ENCODE measurements around the gene BEX2. TPM values are rescaled to one million over a fixed set of nuclear protein-coding genes. Genes with fewer than 3 reads are reported as not detected.
"Not testable (repeated sequence)": the region's sequence is repeated elsewhere in the genome, so short reads cannot be mapped to it uniquely, and the experiment has no call there.

Gene BEX2
- 1.3 TPM for total RNA-seq
- long read RNA-seq: 0 reads

- intact Hi-C loops (cut with micrococcal nuclease): no loop called here
- ATAC-seq (peak; percentile 66), DNase-seq (peak; percentile 41)
Observed at GRCh38 chrX:103310555-103311398, at the start of gene BEX2. TSS of gene BEX2 (minus strand) at chrX:103310990. CDS start at chrX:103309976, 1,014 bp downstream.

DNA sequence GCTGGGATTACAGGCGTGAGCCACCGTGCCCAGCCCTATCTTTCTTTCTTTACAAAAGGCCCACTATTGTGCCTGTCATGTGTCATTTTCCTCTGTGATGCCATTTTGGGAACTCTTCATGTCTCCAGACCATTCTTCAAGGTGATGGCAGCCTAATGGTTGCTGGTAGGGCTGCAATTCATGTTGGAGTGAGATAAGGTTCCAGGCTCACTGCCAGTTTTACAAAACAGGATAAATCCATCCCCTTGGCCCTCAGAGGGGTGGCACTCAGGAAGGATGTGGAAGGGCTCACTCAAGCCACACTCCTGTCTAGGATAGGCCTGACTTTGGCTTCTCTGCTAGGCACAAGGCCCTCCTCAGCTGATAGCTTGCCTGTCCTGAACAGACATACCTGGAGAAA lies 49.3 kb upstream of the BEX2 start:
- intact Hi-C loops (cut with micrococcal nuclease): no loop called here
- DNase-seq (no peak), ATAC-seq (no peak)

DNA sequence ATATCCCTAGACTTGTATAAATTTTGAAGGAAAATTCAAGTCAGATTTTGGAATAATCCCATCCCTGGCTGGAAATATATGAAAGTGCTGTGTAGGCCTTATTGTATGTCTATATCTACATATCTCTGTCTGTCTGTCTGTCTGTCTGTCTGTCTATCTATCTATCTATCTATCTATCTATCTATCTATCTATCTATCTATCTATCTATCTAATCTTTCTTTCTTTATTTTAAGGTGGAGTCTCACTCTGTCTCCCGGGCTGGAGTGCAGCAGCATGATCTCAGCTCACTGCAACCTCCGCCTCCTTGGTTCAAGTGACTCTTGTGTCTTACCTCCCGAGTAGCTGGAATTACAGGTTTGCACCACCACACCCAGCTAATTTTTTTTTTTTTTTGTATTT lies 48.8 kb upstream of the BEX2 start:
- ATAC-seq; DNase-seq; intact Hi-C loops (cut with micrococcal nuclease): not testable (repeated sequence)

DNA sequence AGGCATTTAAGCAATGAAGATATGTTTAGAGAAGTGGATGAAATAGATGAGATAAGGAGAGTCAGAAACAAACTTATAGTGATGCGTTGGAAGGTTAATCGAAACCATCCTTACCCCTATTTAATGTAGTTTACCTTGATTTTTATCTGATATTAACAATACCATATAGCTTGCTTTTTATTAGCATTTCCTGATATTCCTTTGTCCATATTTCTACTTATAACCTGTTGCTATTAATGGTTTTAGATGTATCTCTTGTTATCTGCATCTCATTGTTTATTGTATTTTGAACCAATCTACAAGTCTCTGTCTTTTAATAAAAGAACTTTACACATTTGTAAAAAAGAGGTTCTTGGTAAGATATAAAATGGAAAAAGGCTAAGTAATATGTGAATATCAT lies 47.1 kb upstream of the BEX2 start:
- intact Hi-C loops (cut with micrococcal nuclease): no loop called here
- no peak for ATAC-seq
- no peak for DNase-seq

GRCh38 chrX:103356858-103357257 lies 46.1 kb upstream of the BEX2 start:
- ATAC-seq (peak; percentile 90), DNase-seq (peak; percentile 36)
- intact Hi-C loops (cut with micrococcal nuclease): no loop called here

DNA sequence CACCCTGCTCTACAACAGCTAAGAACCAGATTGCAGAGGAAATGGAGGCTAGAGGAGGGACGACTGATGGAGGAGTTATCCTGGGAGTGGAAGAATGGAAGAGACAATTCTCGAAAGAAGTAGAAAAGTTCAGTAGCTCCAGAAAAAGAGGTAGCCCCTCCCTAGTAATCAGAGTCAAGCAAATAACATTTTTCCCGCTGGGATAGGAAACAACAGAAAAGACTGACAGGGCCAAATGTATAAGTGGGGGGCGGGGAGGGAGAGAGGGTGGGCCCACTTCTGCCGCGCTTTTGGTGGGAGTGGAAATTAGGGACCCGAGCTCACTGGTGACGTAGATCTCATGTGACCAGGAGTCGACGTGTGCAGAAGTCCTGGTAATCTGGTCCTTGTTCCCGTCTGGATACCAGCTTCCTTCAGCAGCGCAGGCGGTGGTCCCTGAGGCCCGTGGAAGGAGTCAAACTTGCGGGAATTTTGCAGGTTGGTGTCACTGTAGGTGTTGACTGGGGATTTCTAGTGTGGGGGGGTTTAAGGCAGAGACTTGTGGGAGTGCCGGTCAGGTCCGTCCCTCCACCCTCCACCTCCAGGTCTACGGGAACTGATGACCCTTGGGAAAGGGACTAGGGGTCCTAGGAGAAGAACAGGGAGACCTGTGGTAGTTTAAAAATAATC lies 45.5 kb upstream of the BEX2 start, which contains the start of gene TCEAL9:
TSS of gene TCEAL9 (plus strand) at position 377 of the 669 bp plus-strand sequence. CDS start 1,179 bp downstream, outside the sequence.
- peak; percentile 56 for DNase-seq
- ATAC-seq: peak; percentile 98
- intact Hi-C loops (cut with micrococcal nuclease): no loop called here

DNA sequence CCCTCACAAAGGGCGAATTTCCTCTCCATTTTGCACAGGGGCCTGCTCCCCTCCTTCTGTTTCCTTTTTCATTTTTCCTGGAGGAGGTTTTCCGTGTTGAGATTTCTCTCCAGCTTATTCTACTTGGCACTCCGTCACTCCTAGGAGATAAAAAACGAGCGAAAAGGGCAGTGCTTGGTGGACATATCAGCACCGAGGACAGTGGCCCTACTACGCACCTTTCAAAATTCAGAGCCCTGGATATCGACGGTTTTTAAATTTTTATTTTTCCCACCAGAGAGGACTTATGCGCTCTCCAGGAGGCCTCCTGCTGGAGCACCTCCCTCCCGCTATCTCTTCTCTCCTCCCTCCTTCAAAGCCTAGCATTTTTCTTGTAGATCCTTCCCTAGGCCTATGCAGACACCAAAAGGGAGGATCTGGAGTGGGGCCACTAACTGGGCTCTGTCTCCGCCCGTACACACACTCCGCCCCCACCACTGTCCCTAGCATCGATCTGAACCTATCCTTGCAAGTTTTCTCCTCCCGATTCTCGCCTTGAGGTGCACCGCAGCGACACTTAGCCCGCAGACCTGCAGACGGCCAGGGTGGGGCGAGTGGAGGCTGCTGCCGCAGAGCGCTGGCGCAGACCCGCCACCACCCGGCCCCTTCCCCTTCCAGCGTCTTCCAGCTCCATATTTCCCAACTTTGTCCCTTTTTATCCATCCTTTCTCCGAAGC lies 37.0 kb upstream of the BEX2 start:
- intact Hi-C loops (cut with micrococcal nuclease): no loop called here
- ATAC-seq (no peak), DNase-seq (no peak)

DNA sequence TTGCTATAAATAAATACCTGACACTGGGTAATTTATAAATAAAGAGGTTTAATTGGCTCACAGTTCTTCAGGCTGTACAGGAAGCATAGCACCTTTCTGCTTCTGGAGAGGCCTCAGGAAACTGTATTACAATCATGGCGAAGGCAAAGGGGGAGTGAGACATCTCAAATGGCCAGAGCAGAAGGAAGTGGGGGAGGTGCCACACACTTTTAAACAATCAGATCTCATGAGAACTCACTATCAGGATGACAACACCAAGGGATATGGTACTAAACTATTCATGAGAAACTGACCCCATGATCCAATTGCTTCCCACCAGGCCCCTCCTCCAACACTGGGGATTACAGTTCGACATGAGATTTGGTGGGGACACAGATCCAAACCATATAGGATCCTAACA lies 33.8 kb upstream of the BEX2 start:
- no peak for DNase-seq
- ATAC-seq: no peak
- intact Hi-C loops (cut with micrococcal nuclease): no loop called here

- intact Hi-C loops (cut with micrococcal nuclease): loop anchor here (2.0 kb wide), 1 partner anchor 122 kb away; no protein-coding TSS in a partner anchor
- DNase-seq: no peak
- no peak for ATAC-seq
Observed at GRCh38 chrX:103343105-103343504, 32.3 kb upstream of the BEX2 start.

DNA sequence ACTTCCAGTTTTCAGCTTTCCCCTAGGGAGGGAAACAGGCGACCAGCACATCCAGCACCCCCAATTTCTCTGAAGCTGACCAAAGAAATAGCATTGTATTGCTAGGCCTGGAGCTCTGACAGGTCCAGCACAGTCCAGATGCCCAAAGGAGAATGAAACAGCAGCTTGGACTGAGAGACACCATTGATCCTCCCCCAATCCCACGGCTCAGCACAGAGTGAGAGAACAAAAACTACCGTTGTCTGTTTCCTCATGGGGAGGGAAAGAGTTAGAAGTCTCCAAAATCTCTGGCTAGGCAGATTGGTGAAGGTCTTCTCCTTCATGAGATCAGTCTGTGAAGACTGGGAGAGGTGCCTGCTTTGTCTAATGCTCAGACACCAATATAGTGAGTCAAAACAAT lies 27.9 kb upstream of the BEX2 start:
- ATAC-seq (no peak), DNase-seq (no peak)
- intact Hi-C loops (cut with micrococcal nuclease): no loop called here

DNA sequence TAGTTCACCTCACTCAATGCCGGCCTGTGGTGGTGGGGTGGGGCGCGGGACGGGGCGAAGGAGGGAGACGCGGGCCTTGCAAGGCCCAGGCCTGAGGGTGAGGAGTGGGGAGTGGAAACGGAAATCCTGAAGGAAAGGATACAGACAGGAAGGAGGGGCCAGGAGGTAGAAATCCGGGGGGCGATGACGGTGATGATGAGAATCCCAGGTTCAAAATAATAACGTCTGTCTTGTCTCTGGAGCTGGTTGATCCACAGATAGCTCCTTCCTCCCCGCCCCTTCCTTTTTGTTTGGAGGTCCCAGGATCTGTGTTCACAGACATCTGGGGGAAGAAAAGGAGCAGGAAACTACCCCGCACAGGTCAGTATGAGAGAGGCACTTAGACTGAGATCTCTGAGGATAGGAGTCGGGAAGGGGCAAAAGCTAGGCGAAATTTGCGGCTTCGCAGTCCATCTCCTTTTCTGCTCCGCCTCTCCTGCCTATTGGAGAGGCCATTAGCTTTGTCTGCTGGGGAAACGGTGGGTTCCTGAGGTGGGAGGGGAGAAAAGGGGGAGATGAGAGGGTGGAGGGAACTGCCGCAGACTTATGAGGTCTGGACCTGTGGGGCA lies 20.0 kb upstream of the BEX2 start:
- ATAC-seq: peak; percentile 53
- intact Hi-C loops (cut with micrococcal nuclease): no loop called here
- no peak for DNase-seq

DNA sequence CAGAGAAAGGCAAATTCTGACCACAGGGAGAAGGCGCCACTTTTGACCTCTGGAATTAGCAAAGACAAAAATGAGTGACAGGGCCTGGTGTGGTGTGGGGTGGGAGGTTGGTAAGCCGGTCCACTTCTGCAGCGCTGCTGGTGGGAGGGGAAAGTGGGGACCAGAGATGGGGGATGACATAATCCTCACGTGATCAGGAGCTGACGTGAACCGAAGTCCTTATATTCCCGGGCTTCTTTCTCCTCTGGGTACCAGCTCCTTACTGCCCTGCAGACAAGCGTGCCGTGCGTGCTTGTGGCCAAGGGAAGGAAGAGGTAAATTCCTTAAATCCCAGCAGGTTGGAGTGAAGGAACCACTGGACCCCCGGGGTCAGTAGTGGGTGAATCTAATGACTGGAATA lies 19.2 kb upstream of the BEX2 start, which contains the start of gene TCEAL7:
TSS of gene TCEAL7 (plus strand) at position 249 of the 400 bp plus-strand sequence. CDS start 1,165 bp downstream, outside the sequence.
- DNase-seq (peak; percentile 26), ATAC-seq (peak; percentile 88)
- intact Hi-C loops (cut with micrococcal nuclease): no loop called here

GRCh38 chrX:103311399-103311780 lies 600 bp upstream of the BEX2 start:
- no peak for DNase-seq
- intact Hi-C loops (cut with micrococcal nuclease): no loop called here
- ATAC-seq: no peak

GRCh38 chrX:103309860-103310554 lies 783 bp downstream of the BEX2 start:
- DNase-seq: no peak
- intact Hi-C loops (cut with micrococcal nuclease): no loop called here
- no peak for ATAC-seq

DNA sequence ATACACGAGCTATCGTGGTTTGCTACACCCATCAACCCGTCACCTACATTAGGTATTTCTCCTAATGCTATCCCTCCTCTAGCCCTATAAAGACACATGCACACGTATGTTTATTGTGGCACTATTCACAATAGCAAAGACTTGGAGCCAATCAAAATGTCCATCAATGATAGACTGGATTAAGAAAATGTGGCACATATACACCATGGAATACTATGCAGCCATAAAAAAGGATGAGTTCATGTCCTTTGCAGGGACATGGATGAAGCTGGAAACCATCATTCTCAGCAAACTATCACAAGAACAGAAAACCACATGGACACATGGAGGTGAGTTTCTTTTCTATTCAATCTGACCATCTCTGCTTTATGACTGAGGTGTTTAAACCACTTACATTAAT lies 5.1 kb downstream of the BEX2 start:
- DNase-seq; ATAC-seq; intact Hi-C loops (cut with micrococcal nuclease): not testable (repeated sequence)

- no peak for ATAC-seq
- no peak for DNase-seq
- intact Hi-C loops (cut with micrococcal nuclease): no loop called here
Observed at GRCh38 chrX:103304705-103305104, 6.1 kb downstream of the BEX2 start.

DNA sequence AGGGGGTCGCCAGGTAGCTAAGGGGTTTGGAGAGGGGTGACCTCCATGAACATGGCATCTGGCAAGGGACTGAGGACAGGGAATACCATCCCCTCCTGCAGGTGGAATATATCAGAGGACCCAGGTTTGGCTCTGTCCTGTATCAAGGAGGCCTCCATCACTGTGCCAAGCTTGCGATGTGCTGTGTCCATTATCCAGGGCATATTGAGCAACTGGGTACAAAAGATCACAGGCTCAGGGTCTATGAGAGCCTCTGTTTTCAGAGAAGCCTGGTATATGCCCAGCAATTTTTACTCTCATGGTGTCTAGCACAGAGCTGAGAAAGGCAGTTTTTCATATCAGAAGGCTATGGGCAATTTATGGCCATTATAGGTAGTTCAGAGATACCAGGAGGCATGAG lies 17.7 kb downstream of the BEX2 start:
- DNase-seq (no peak), ATAC-seq (no peak)
- intact Hi-C loops (cut with micrococcal nuclease): no loop called here

- no peak for DNase-seq
- intact Hi-C loops (cut with micrococcal nuclease): no loop called here
- ATAC-seq: no peak
Observed at GRCh38 chrX:103279624-103280023, 31.2 kb downstream of the BEX2 start.

- no peak for DNase-seq
- ATAC-seq: no peak
Observed at GRCh38 chrX:103276581-103277002, 34.2 kb downstream of the BEX2 start, which contains the start of gene TCEAL5. TSS of gene TCEAL5 (minus strand) at chrX:103276750. CDS start at chrX:103274563, 2,187 bp downstream.

More at GRCh38 chrX:103276581-103277002, 34.2 kb downstream of the BEX2 start, which contains the start of gene TCEAL5:
- intact Hi-C loops (cut with micrococcal nuclease): no loop called here

All from left ventricle myocardium superior (tissue), 1 donor.